Common myeloid progenitor, CD34-positive (primary cell): ENCODE results near the gene GCSH. TPM values are rescaled to one million over a fixed set of nuclear protein-coding genes. Genes with fewer than 3 reads are reported as not detected.

Experiments used
- CTCF ChIA-PET: fragments of 350-600 bp; sonication (Branson Sonifier 250); formaldehyde crosslinking; loops from one replicate; lab custom pipeline; 2021; ENCODE audit warnings: antibody characterized with exemption; lab: Charles Lee
- POLR2A ChIA-PET: fragments of 350-600 bp; sonication (Branson Sonifier 250); formaldehyde crosslinking; loops from one replicate; lab custom pipeline; 2021; ENCODE audit warnings: antibody characterized with exemption; lab: Charles Lee
- DNase-seq, 3 donors: peaks; one replicate each; pipeline versions ENCODE4 v3.0.0 to v3.0.0-alpha.2; 2013
- H3K27ac ChIP-seq, 2 experiments: 1 replicate in 1 of 2; 2 replicates in 1 of 2; pipeline ENCODE4 v1.7.0; 2013; ENCODE audit warnings: inconsistent platforms in 2 of 2, low read length in 2 of 2, mild to moderate bottlenecking in 2 of 2, low read depth in 1 of 2, moderate library complexity in 1 of 2; ENCODE audit not compliant: severe bottlenecking in 2 of 2, insufficient read depth in 1 of 2, poor library complexity in 1 of 2
- H3K27me3 ChIP-seq, 5 experiments: replicated peaks in 2 of 5; 1 replicate in 3 of 5; 2 replicates in 2 of 5; pipeline versions ENCODE4 v1.6.1 to v1.7.0; 2013; ENCODE audit warnings: low read length in 4 of 5, mild to moderate bottlenecking in 2 of 5, moderate library complexity in 2 of 5, inconsistent platforms in 1 of 5; ENCODE audit not compliant: insufficient read depth in 5 of 5, control insufficient read depth in 4 of 5
- H3K36me3 ChIP-seq, 4 experiments: 1 replicate in 2 of 4; 2 replicates in 2 of 4; pipeline versions ENCODE4 v1.6.1 to v1.7.0; 2013; ENCODE audit warnings: low read length in 3 of 4, control low read depth in 1 of 4, mild to moderate bottlenecking in 1 of 4; ENCODE audit not compliant: control insufficient read depth in 4 of 4, insufficient read depth in 4 of 4
- H3K4me1 ChIP-seq, 4 experiments: 1 replicate in 3 of 4; 2 replicates in 1 of 4; pipeline versions ENCODE4 v1.6.1 to v1.7.1; 2013; ENCODE audit warnings: low read length in 3 of 4, mild to moderate bottlenecking in 3 of 4, control low read depth in 1 of 4, inconsistent platforms in 1 of 4, moderate library complexity in 1 of 4; ENCODE audit not compliant: control insufficient read depth in 4 of 4, insufficient read depth in 4 of 4; ENCODE audit errors: control extremely low read depth in 1 of 4
- H3K4me3 ChIP-seq, 7 experiments: 1 replicate in 4 of 7; 2 replicates in 3 of 7; pipeline versions ENCODE4 v1.5.1 to v1.7.0; 2013; ENCODE audit warnings: mild to moderate bottlenecking in 7 of 7, low read length in 6 of 7, moderate library complexity in 6 of 7, inconsistent platforms in 2 of 7, low read depth in 2 of 7, control low read depth in 1 of 7; ENCODE audit not compliant: insufficient read depth in 4 of 7, control insufficient read depth in 1 of 7; ENCODE audit errors: extremely low read depth in 1 of 7
- H3K9me3 ChIP-seq, 5 experiments: 1 replicate in 4 of 5; 2 replicates in 1 of 5; pipeline versions ENCODE4 v1.6.1 to v1.7.1; 2013; ENCODE audit warnings: low read length in 4 of 5, mild to moderate bottlenecking in 2 of 5, inconsistent platforms in 1 of 5, low read depth in 1 of 5, moderate library complexity in 1 of 5; ENCODE audit not compliant: control insufficient read depth in 4 of 5, insufficient read depth in 2 of 5; ENCODE audit errors: control extremely low read depth in 1 of 5
- WGBS: methylation state at CpG from one replicate; pipeline ENCODE4 v1.1.5; 2013; ENCODE audit not compliant: insufficient coverage; 5-methylcytosine and 5-hydroxymethylcytosine counted together
- polyA plus RNA-seq: library from polyadenylated mRNA; unstranded; fragments of 120-200 nt; gene quantifications from one replicate; pipeline ENCODE4 v1.2.1, GENCODE V29; 2013

GCSH gene
- polyA plus RNA-seq, result 34.7 TPM

DNA sequence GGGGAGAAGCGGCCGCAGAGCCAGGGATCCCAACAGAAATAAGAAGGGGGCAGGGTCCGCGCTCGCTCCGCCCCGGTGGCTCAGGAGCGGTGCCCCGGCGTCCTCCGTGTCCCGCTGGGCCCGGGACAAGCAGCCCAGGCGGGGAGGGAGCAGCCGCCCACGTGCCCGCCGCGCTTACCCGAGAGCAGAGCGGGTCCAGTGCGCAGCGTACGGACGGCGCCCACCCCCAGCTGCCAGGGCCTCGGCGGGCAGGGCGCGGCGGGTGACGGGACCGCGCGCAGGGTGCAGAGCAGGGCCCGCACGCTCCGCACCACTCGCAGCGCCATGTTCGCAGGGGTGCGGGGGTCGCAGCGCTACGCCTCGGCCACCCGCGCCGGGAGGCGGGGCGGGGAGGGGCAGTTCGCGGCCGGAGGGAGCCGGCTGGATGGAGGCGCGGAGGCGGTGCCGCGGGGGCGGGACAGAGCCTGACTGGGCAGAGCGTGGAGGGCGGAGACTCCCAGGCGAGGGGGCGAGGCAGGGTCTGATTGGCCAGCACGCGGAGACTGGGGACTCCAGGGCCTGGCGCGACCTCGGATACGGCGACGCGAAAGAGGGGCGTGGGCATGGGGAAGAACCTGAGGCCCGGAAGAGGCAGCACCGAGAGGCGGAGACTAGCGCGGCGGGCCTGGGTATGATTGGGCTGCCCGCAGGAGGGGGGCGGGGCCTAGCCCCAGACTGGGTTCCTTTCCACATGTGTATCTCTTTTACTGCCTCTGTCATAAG, at the start of gene GCSH:
TSS of gene GCSH (minus strand) at position 443 of the 762 bp plus-strand sequence. CDS start at position 326, 117 bp downstream.
- Histone ChIP-seq H3K4me1 (peaks cover 0 to 13% (median 5%) of the 10 kb centered on the region in 4 experiments), H3K4me3 (peak within 1 kb of the TSS; percentile 38 to 87 (median 76)), H3K27ac (peak within 1 kb of the TSS in 1 of 2 experiments; percentile 27), H3K9me3 (no peaks in the 10 kb centered on the region), H3K36me3 (peaks cover 0 to 10% (median 0%) of the 10 kb centered on the region in 4 experiments), H3K27me3 (no peaks in the 10 kb centered on the region)
- peak; percentile 98 to 99 (median 99) for DNase-seq
- WGBS, result 0% methylated on average over 43 of the region's 83 CpGs
- POLR2A ChIA-PET, result no interaction called here
- CTCF ChIA-PET, result no interaction called here

DNA sequence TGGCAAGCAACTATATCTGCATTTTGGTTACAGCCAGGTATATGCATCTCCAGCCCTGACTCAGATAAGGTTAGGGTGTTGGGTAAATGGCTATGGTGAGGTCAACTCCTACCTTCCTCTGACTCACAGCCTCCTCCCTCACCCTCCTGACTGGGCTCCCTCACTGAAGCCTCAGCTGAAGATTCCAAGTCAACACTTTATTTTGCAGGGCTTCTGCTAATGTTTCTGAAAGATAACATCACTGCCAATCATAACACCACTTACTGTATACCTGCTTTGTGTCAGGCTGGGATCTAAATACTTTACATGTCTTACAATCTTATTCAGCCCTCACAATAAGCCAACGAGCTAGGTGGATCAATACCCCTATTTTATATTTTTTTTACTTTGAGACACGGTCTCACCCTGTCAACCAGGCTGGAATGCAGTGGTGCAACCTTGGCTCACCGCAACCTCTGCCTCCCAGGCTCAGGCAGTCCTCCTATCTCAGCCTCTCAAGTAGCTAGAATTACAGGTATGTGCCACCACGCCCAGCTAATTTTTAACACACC, 47.8 kb upstream of the GCSH start:
- Histone ChIP-seq H3K27me3 (peaks cover 0 to 16% (median 0%) of the 10 kb centered on the region in 5 experiments), H3K4me1 (no peaks in the 10 kb centered on the region), H3K9me3 (no peaks in the 10 kb centered on the region), H3K27ac (no peak overlapping the region), H3K36me3 (no peaks in the 10 kb centered on the region), H3K4me3 (no peak overlapping the region)
- no peak for DNase-seq
- WGBS, result 92% methylated on average over 2 of the region's 4 CpGs
- CTCF ChIA-PET, result interaction anchor here (0.7 kb wide), 1 partner anchor 45 kb away, joined by 4 read pairs; no protein-coding TSS in a partner anchor
- POLR2A ChIA-PET, result no interaction called here

DNA sequence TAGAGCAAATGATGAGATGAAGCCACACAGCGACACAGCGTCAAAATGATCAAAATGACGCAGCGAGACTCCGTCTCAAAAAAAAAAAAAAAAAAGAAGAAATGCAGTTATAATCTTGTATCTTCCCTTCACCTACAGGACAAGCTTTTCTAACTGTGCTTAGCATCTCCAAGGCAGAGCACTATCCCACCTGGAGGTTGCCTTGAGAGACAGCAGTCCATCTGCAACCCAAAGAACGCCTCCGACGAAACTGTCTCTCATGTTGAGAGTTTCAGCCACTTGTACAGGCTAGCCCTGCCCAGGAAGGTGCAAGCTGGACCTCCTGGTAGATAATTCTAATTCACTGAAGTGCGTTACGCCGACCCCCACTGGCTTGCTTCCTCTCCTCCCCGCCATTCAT, 46.7 kb upstream of the GCSH start:
- H3K4me3 ChIP-seq, result no peak overlapping the region
- H3K9me3 ChIP-seq, result no peaks in the 10 kb centered on the region
- no peak overlapping the region for H3K27ac ChIP-seq
- 92% methylated on average over 7 of the region's 12 CpGs for WGBS
- no peaks in the 10 kb centered on the region for H3K36me3 ChIP-seq
- H3K4me1 ChIP-seq, result no peaks in the 10 kb centered on the region
- no peak for DNase-seq
- ChIA-PET POLR2A (no interaction called here), CTCF (no interaction called here)
- H3K27me3 ChIP-seq, result peaks cover 0 to 11% (median 0%) of the 10 kb centered on the region in 5 experiments

DNA sequence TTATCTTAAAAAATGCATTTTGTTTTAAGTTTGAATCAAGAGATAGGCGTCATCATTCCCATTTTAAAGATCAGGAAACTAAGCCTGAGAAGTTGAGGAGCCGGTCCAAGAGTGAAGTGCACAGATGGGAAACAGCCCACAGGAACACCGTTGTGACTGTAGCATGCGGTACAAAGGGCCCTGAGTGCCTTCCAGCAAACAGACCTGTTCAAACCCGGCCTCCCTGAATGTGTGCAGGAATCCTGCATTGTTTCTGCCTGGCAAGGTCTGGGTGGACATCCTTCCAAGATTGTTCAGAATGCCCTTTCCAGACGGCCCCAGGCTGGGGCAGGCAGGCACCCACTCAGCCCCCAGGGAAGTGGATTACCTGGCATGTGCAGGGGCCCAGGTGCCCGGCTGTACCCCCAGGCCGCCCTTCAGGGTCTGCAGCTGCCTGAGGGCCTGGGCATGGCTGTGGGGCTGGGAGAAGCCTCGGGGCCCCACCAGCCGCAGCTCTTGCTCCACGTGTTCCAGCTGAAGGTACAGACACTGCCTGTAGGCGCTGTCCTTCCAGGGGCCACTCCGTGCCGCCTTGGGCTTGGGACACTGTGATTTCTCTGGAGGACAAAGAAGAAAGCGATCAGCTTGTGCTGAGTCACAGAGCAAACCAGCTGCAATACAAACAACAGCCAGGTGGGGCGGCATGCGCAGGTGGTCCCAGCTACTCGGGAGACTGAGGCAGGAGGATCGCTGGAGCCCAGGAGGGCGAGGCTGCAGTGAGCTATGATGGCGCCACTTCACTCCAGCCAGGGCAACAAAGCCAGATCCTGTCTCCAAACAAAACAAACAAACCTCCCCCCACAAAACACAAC, 45.0 kb upstream of the GCSH start:
- ChIA-PET CTCF (interaction anchor here (0.6 kb wide), 1 partner anchor 103 kb away, joined by 3 read pairs; no protein-coding TSS in a partner anchor), POLR2A (no interaction called here)
- Histone ChIP-seq H3K27ac (no peak overlapping the region), H3K9me3 (no peaks in the 10 kb centered on the region), H3K4me3 (no peak overlapping the region), H3K36me3 (no peaks in the 10 kb centered on the region), H3K4me1 (no peaks in the 10 kb centered on the region), H3K27me3 (peaks cover 0 to 4% (median 0%) of the 10 kb centered on the region in 5 experiments)
- WGBS, result 89% methylated on average over 20 of the region's 21 CpGs
- no peak for DNase-seq

DNA sequence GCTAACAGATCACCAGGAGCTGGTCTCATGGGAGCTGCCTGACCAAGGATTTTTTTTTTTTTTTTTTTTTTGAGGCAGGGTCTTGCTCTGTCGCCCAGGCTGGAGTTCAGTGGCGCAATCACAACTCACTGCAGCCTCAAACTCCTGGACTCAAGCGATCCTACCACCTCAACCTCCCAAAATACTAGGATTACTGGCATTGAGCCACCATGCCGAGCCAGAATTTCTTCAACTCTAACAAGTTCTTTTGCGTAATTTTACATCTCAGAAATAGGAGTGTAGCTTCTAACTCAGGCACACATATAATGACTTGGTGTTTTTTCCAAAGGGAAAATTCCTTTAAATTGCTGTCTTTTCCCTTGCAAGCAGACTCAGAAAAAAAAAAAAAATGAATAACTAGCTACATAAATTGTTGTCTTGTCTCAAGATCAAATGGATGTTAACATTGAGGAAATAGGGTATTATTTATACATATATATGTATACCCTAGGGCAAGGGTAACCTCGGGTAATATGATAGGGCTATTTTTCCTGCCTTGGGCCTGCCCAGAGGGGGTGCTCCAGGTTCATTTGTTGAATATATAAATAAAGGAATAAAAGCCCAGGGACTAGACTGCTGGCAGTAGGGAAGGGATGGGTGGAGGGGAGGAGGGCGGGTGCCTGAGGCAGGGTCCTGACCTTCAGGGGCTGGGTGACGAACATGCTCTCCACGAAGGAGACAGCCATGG, 42.8 kb upstream of the GCSH start:
- CTCF ChIA-PET, result interaction anchor here (1.0 kb wide), 1 partner anchor 106 kb away, joined by 3 read pairs; no protein-coding TSS in a partner anchor
- H3K36me3 ChIP-seq, result no peaks in the 10 kb centered on the region
- WGBS, result 90% methylated on average over 8 of the region's 9 CpGs

DNA sequence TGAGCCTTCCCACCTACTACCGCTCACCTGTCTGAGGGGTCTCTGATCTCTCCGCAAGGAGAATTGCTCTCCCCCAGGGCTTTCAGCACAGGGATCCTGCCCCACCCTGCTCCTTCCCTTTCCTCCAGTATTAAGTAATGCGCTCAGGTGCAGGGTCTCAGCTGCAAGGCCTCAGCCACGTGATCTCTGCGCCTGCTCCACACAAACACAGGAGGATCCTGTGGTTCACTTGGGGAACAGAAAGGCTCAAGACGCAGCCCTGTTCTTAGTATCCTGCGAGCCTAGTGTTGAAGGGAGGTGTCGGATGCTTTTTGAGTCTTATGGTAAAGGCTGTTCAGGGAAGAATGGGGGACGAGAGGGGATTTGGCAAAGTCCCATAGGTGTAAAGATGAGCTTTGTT, 41.6 kb upstream of the GCSH start:
- Histone ChIP-seq H3K4me3 (no peak overlapping the region), H3K27me3 (no peaks in the 10 kb centered on the region), H3K36me3 (no peaks in the 10 kb centered on the region), H3K4me1 (no peaks in the 10 kb centered on the region), H3K27ac (no peak overlapping the region), H3K9me3 (no peaks in the 10 kb centered on the region)
- POLR2A ChIA-PET, result no interaction called here
- CTCF ChIA-PET, result interaction anchor here (1.4 kb wide), 1 partner anchor 10 kb away, joined by 3 read pairs; no protein-coding TSS in a partner anchor
- WGBS, result 80% methylated on average over 6 of the region's 9 CpGs
- no peak for DNase-seq

More for the DNA sequence above, 42.8 kb upstream of the GCSH start:
- Histone ChIP-seq H3K4me3 (no peak overlapping the region), H3K9me3 (no peaks in the 10 kb centered on the region), H3K27ac (no peak overlapping the region), H3K27me3 (peaks cover 0 to 4% (median 0%) of the 10 kb centered on the region in 5 experiments), H3K4me1 (no peaks in the 10 kb centered on the region)
- DNase-seq, result no peak
- POLR2A ChIA-PET, result no interaction called here
